NCI-H2227 treated with DMSO at 0.1 percent for 48 hours (cell line): ENCODE measurements around the gene RFXAP.
"Not testable (repeated sequence)": the region's sequence is repeated elsewhere in the genome, so short reads cannot be mapped to it uniquely, and the experiment has no call there.

Source experiments
- DNase-seq: peaks from one replicate; lab custom pipeline; 2025; lab: John Stamatoyannopoulos, UW

Gene RFXAP, protein sequence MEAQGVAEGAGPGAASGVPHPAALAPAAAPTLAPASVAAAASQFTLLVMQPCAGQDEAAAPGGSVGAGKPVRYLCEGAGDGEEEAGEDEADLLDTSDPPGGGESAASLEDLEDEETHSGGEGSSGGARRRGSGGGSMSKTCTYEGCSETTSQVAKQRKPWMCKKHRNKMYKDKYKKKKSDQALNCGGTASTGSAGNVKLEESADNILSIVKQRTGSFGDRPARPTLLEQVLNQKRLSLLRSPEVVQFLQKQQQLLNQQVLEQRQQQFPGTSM

DNA sequence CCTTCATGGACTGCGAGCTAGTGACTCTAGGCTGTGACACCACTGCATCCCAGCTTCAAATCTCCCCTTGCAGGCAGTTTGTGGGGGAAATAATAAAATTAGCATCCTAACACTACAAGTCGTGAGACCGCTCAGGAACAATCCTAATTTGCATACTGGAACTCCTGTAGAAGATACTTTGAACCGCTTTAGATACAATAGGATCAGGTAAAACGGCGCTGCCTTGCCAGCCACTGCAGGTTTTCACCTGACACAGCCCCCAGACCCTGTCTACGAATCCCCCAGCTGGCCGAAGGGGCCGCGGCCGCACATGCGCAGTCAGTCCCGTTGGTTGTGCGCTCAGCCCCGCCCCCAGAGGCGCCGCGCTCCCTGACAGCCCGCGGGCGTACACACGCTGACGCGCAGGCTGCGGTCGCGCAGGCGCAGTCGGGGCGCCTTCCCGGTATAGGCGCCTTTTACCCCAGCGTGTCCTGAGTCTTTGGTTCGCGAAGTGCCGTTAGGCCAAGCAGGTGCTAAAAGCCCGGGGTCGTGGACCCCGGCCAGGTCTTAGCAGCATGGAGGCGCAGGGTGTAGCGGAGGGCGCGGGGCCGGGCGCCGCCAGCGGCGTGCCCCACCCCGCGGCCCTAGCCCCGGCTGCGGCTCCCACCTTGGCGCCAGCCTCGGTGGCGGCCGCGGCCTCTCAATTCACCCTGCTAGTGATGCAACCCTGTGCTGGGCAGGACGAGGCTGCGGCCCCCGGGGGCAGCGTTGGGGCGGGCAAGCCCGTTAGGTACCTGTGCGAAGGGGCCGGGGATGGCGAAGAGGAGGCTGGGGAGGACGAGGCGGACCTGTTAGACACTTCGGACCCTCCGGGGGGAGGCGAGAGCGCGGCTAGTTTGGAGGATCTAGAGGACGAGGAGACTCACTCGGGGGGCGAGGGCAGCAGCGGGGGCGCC is at the start of gene RFXAP:
RFXAP (plus strand) TSS at position 419 of the 935 bp plus-strand sequence; CDS start at position 555, 136 bp downstream.
- peak; percentile 76 for DNase-seq

DNA sequence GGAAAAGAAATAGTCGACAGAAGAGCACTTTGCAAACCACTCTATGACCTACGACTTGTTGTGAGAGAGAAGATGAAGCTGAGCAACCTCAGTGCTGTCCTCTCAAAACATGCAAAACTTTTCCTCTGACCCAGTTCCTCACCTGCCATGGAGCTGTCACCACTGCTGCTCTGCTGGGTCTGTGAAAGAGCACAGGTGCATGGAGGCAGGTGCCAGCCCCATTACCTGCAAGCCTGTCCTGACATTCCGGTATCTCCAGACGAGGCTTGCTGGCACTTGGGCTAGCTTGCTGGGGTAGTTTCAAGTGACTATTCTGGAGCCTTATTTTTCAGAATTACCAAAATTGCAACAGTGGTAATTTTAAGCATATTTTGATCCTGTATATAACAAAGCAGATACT is 49.5 kb upstream of the RFXAP start:
- no peak for DNase-seq

DNA sequence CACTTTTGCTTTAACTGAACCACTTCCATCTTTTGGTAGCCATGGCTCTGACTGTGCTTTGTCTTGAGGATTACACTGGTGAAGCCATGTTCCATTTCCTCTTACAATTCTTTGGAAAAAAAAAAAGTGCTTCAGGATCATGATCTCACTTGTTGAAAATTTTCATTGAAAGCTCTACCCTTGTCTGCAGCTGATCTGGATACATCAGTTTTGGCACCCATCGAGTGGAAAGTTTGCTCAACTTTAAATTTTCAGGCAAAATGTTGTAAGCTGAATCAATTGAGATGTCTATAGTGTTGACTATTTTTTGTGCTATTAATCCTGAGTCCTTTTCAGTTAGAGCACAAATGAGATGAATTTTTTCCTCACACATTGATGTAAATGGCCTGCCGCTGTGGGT is 48.3 kb upstream of the RFXAP start:
- DNase-seq: no peak

DNA sequence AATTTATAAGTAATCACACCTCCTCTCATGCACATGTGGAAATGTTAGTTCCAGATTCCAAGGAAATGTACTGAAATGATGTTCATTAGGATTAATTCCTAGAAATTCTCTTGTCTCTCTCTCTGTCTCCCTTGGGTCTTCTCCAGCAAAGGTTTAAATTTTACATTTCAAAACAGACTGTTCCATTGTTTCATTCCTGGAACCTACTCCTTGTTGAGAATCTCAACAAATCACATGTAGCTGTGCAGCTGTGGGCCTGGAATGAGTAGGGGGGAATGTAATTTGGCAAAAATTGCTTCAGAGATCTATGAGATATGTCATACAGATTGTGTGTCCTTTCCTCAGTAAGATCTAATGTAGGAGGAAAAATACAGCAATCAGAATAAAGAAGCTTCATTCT is 46.2 kb upstream of the RFXAP start:
- DNase-seq: no peak

DNA sequence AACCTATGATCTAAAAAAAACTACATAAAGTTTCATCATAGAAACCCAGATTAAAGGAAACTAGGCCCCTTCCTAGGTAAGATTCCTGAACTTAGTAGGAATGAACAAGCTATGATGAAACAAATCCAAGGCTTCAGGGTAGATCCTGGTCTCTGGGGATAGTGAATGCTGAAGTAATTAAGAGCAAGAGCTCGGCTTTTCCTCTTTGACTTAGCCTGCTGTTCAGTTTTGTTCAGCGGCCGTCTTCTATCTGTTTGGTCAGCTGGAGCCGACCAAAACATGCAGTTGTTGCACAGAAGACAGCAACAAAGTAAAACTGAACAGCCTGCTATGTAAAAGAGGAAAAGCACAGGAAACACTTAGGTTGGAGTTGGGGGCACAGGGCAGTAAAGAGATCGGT is 44.1 kb upstream of the RFXAP start:
- DNase-seq: no peak

DNA sequence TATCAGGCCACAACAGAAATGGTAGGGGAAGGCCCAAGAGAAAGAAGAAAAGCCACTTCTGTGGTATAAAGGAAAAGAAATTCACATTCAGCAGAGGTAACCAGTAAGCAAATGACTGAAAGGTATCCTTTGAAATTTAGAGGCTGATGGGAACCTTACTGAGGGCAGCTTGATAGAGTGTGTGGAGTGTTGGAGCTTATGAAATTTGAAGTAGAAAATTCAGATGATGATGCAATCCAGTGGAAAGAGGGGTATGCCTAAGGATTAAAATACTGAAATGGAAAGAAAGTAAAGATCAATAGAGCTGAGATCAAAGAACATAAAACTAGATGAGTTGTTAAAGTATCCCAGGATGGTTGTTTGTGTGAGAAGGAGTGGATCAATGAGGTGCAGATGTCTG is 42.8 kb upstream of the RFXAP start:
- no peak for DNase-seq

DNA sequence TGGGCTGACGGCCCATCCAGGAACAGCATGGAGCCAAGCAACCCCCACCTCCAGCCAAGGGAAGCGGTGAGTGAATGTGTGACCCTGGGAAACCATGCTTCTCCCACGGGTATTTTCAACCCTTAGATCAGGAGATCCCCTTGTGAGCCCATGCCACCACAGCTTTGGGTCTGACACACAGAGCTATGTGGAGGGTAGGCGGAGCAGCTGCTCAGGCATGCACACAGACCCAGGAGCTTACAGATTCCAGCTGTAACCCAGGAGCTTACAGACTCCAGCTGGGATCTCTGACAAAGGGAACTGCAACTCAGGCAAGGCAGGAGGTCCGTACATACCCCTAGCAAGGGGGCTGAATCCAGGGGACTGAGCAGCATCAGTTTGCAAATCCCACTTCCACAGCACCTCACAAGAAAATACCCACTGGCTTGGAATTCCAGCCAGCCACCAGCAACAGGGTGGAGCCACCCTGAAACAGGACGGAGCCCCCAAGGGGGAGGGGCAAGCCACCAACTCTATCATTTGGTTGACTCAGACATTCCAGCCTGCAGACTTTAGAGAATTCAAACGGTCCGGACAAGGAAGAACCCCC is 40.8 kb upstream of the RFXAP start:
- no peak for DNase-seq

DNA sequence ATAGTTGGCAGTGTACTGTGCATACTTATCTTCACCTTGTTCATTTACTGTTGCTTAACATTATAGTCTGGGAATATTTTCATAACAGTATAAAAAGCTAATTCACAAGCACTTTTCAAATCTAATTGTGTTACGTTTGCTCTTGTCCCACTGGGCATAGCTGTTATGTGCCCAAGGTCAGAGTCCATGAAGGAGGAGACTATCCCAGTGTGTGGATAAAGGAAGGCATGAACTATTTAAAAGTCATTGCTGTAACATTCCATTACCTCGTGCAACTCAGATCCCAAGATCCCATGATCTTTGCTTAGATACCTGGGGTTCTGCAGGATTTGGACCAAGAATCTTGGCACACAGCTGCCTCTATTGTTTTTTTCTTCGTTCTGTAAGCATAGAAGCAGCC is 35.1 kb upstream of the RFXAP start:
- no peak for DNase-seq

DNA sequence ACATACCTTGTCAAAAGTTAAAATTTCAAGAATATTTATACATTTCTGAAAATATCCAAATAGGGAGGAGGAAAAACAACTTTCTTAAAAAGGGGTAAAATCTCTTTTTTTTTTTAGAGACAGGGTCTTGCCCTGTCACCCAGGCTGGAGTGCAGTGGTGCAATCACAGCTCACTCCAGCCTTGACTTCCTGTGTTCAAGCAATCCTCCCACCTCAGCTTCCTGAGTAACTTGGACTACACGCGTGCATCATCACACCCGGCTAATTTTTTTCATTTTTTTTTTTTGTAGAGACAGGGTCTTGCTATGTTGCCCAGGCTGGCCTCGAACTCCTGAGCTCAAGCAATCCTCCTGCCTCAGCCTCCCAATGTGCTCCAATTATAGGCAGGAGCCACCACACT is 32.8 kb upstream of the RFXAP start:
- not testable (repeated sequence) for DNase-seq

DNA sequence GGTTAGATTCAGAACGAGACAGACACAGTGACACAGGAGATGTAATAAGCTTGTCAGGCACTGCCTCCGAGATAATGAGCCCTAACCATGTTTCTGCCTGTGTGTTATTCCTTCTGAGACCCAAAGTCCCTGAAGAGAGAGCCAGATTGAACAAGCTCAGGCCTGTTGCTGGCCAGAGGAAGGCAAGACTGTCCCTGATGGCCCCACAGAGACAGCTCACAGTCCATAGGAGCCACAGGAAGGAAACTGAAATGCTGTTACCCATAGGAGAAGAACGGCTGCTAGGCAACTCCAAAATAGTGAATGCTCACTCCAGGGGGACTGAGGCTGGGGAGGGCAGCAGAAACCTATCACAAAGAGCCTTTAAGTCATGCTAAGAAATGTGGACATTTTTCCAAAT is 31.8 kb upstream of the RFXAP start:
- DNase-seq: no peak

DNA sequence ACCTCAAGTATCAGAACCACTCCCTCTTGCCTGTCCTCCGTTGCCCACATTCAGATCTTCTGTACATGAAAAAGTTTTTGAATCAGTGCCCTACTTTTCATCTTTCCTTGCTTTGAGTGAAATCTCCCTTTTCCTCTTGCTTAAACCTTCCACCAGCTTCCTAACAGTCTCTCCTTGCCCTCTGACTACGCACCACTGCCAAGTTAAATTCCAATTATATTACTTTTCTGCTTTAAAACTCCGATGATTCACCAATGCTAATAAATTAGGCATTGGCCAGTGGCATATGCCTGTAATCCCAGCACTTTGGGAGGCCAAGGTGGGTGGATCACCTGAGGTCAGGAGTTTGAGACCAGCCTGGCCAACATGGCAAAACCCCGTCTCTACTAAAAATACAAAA is 30.7 kb upstream of the RFXAP start:
- DNase-seq: no peak

DNA sequence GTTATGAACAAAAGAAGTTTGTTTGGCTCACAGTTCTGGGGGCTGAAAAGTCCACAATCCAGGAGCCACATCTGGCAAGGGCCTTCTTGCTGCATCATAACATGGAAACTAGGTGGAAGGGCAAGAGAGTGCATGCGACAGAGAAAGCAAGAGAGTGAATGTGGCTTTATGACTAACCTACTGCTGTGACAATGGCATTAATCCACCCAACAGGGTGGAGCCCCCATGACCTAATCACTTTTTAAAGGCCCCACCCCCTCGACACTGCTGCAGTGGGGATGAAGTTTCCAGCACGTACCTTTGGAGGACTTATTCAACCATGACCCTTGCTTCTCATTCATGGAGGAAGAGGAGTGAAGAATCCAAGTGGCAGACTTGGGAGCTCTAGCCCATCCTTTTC is 30.0 kb upstream of the RFXAP start:
- no peak for DNase-seq

DNA sequence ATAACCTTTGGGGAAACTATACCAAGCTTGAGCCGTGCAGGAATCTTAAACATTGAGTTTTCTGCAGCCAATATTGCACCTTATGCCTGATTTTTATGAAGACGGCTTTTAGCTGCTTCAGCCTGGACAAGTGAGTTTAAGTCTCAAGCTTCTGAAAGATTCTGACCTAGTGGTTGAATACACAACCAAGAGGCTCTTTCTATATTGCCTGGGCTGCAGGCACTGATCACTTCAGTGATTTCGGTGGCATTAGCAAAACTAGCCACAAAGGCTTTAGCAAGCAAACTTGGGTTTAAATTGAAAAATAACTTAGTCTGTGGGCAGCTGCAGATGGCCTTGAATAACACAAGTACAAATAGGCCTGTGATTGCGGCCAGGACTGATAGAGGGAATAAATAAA is 29.3 kb upstream of the RFXAP start:
- DNase-seq: no peak

DNA sequence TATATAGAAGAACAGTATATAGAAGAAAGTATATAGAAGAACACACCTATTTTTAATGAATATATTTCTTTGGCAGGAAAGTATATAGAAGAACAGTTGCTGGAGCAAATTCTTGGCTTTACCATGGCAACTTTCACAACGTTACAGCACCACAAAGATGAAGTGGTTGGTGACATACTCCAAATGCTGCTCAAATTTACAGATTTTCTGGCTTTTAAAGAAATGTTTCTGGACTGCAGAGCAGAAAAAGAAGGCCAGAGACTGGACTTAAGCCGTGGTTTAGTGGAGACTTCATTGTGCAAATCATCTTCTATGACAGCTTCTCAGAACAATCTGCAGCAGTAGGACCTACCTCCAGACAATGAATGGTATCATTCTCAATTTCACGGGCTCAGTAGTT is 24.3 kb upstream of the RFXAP start:
- no peak for DNase-seq

DNA sequence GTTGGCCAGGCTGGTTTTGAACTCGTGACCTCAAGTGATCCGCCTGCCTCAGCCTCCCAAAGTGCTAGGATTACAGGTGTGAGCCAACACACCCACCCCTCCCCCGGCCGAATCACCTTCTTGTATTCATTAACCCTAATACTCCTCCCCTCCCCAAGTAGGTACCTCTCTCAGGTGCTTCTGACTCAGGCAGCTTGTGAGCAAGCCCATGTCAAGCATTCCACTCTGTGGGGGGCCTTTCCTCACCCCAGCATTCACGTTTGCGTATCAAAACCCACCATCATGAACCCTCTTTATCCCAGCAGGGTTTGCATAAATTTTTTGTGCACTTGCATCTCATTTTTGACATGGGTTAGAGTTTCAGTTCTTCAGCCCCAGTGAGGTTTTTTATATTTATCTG is 23.6 kb upstream of the RFXAP start:
- no peak for DNase-seq

DNA sequence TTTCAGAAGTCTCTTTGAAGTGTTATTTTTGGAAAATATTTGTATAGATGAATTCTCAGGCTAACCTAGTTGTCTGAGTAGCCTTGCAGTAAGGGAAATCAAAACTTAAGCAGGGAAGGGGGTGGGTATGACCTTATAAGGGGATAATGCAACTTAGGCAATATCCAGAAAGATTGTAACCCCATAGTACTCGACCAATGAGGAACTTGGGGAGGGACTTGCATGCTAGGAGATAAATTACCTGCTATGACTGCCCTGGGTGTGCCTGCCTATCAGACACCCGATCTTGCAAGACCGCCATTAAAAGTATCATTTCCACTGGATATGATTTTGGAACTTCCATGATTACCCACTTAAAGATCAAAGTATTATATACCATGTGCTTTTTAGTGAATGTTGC is 23.0 kb upstream of the RFXAP start:
- DNase-seq: no peak

DNA sequence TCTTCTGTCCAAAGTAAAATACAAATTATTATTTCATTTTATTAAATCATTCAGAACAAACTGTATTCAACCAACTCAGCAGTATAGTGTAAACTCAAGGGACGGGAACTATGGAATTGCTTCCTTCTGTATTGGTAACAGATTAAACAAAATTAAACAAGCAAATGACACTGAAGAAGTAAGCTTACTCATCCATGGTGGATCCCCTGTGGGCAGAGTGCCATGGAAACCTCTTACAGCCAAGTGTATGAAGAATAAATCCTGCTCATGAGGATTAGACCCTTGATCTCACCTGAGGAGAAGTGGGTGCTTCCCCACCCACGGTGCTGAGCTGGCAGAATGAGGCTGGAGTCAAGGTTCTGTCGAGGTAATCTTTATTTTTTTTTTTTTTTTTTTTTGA is 18.0 kb upstream of the RFXAP start:
- no peak for DNase-seq

DNA sequence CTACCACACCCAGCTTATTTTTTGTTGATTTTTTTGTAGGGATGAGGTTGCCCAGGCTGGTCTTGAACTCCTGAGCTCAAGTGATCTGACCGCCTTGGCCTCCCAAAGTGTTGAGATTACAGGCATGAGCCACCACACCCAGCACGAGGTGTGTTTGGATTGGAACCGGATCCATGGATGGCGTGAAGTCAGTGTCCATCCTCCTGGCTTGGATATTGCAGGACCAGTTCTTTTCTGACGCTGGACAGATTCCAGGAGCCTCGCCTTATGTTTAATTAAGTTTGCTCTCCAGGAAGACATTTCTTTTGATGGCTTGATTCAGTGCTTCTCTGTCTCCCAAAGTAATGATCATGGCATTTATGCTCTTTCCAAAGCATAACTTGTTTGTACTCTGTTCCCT is 14.4 kb upstream of the RFXAP start:
- DNase-seq: no peak

DNA sequence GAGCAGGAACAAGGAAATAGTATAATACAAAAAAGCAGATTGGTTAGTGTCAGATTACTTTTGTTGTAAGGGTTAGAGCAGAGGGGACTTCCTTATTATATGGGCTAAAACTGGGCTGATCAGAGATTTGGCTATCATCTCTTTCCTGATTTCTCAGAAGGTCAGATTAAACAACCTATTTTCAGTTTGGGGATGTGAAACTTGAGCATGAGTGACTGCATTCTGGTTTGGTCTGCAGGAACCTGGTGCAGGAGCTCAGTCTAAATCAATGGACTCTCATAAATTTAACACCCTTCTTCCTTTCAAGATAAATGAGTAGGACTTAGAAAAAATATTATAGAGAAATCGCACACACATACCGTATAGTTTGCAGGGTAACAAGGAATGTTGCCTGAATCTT is 12.9 kb upstream of the RFXAP start:
- DNase-seq: no peak

DNA sequence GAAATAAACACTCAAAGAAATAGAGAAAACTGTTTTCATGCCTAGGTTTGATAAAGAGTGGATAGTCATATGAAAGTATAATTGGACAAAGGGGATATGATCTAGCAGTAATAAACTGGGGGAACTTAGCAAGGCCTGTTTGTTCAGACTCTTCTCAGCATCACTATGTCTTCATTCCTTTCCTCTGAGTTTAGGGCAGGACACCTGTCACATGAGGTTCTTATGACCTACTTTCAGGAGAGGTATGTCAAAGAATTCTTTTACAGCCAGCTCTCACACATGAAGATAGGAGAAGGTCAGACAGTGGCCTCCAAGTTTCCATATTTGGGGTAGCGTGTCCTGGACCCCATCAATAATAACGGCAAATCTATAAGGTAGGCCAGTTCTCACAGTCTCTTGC is 11.4 kb upstream of the RFXAP start:
- no peak for DNase-seq

DNA sequence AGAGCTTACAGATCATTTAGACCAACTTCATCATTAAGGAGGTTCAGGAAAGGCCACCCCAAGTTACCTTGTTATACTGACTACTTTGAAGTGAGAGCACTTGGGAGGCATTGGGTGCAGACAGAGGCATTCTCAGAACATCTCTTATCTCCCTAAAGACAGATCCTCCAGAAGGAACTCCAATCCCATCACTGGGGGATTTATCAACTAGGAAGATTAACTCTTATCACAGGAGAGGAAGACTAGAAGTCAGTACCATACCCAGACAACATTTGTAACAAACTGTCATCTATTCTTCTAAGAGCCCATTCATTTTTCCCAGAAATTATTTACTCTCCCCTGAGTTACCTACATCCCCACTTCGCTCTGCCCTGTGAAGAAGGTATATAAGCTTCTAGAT is 5.8 kb upstream of the RFXAP start:
- no peak for DNase-seq

DNA sequence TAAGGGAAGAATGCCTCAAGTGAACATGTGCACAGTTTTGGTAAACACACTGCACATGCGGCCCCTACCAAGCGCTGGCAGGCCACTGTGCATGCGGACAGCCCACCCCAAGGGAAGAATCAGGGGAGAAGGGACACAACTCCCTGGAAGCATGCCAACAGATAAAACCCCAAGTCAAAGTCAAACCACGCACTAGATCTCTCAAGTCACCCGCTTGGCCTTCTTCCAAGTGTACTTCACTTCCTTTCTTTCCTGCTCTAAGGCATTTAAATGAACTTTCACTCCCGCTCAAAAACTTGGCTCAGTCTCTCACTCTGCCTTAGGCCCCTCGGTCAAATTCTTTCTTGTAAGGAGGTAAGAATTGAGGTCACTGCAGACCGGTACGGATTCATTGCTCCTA is 4.6 kb upstream of the RFXAP start:
- DNase-seq: no peak

DNA sequence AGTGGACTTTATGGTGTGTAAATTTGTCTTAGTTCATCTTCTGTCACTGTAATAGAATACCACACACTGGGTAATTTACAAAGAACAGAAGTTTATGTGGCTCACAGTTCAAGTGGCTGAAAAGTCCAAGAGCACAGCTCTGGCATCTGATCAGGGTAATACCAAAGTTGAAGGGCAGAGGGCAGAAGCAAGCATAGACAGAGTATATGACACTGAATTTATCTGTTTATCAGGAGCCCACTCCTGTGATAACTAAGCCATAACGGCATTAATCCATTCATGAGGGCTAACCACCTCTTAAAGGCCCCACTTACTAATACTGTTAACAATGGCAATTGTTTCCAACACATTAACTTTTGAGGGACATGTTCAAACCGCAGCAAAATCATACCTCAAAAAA is 4.0 kb upstream of the RFXAP start:
- DNase-seq: peak; percentile 2
